HUES64 (cell line): ENCODE measurements around the gene GRAMD2B.

ENCODE experiments used
- H3K27ac ChIP-seq: 2 replicates; pipeline ENCODE4 v1.7.0; 2013; ENCODE audit warnings: low read depth, low read length, inconsistent platforms
- H3K27me3 ChIP-seq: 2 replicates; pipeline ENCODE4 v1.6.1; 2013; ENCODE audit warnings: mild to moderate bottlenecking, low read length; ENCODE audit not compliant: insufficient read depth
- H3K36me3 ChIP-seq: 2 replicates; pipeline ENCODE4 v1.6.1; 2013; ENCODE audit warnings: mild to moderate bottlenecking, low read length; ENCODE audit not compliant: insufficient read depth
- H3K4me1 ChIP-seq: 2 replicates; pipeline ENCODE4 v1.6.1; 2013; ENCODE audit warnings: mild to moderate bottlenecking, low read length, moderate library complexity; ENCODE audit not compliant: insufficient read depth
- H3K4me3 ChIP-seq: 2 replicates; pipeline ENCODE4 v1.5.1; 2013; ENCODE audit warnings: mild to moderate bottlenecking, low read length, moderate library complexity
- H3K9ac ChIP-seq: 2 replicates; pipeline ENCODE4 v1.6.1; 2013; ENCODE audit warnings: mild to moderate bottlenecking, low read depth, low read length
- H3K9me3 ChIP-seq: 2 replicates; pipeline ENCODE4 v1.6.1; 2013; ENCODE audit warnings: low read depth, low read length; ENCODE audit not compliant: insufficient read depth
- WGBS: fragments of 150-250, 120-280 bp; methylation state at CpG from one replicate; pipeline ENCODE4 v1.1.7; 2013; ENCODE audit warnings: missing lambda C conversion rate; 5-methylcytosine and 5-hydroxymethylcytosine counted together

The GRAMD2B gene

GRCh38 chr5:126540631-126541030 is 117.4 kb downstream of the GRAMD2B start:
- no peaks in the 10 kb centered on the region for H3K4me1 ChIP-seq
- H3K27ac ChIP-seq: no peak overlapping the region
- H3K36me3 ChIP-seq: peaks cover 19% of the 10 kb centered on the region
- 96% methylated on average over 5 of the region's 5 CpGs for WGBS
- H3K9ac ChIP-seq: no peak overlapping the region
- no peaks in the 10 kb centered on the region for H3K27me3 ChIP-seq
- H3K4me3 ChIP-seq: no peak overlapping the region
- H3K9me3 ChIP-seq: no peaks in the 10 kb centered on the region

DNA sequence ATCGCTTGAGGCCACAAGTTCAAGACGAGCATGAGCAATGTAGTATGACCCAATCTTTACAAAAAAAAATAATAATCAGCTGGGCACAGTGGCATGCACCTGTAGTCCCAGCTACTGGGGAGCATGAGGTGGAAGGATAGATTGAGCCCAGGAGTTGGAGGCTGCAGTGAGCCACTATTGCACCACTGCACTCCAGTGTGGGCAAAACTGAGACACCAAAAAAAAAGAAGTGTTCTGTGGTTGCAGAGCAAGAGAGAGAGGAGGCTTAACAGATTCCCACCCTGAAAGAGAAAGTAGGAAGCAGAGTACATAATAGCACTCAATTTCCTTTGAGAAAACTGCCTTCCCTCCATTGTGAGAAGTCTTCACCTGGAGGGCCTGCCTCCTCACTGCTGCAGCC is 119.2 kb downstream of the GRAMD2B start:
- peaks cover 36% of the 10 kb centered on the region for H3K36me3 ChIP-seq
- no peak overlapping the region for H3K27ac ChIP-seq
- H3K4me1 ChIP-seq: no peaks in the 10 kb centered on the region
- H3K27me3 ChIP-seq: no peaks in the 10 kb centered on the region
- no peaks in the 10 kb centered on the region for H3K9me3 ChIP-seq
- H3K4me3 ChIP-seq: no peak overlapping the region
- no peak overlapping the region for H3K9ac ChIP-seq
- WGBS: 88% methylated on average over 1 of the region's 2 CpGs

GRCh38 chr5:126543009-126543408 is 119.8 kb downstream of the GRAMD2B start:
- 100% methylated on average over 1 of the region's 1 CpG for WGBS
- peaks cover 42% of the 10 kb centered on the region for H3K36me3 ChIP-seq
- H3K9me3 ChIP-seq: no peaks in the 10 kb centered on the region
- H3K27ac ChIP-seq: no peak overlapping the region
- H3K27me3 ChIP-seq: no peaks in the 10 kb centered on the region
- H3K4me1 ChIP-seq: no peaks in the 10 kb centered on the region
- no peak overlapping the region for H3K4me3 ChIP-seq
- no peak overlapping the region for H3K9ac ChIP-seq

DNA sequence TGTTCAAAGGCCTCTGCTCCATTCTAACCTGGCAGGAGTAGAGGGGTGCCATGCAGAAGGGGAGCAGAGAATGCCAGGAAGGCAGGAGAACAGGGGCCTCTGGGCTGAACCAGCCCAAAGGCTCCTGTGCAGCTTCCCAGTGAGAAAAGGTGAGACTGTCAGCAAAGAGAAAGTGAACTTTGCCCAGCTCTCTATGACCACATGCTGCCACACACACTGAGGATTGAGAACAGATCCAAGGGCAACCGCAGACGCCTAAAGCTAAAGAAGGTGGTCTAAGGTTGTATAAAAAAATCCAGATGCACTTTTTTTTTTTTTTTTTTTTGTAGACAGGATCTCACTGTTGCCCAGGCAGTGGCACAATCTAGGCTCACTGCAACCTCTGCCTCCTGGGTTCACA is 120.5 kb downstream of the GRAMD2B start:
- H3K9ac ChIP-seq: no peak overlapping the region
- no peaks in the 10 kb centered on the region for H3K4me1 ChIP-seq
- H3K27me3 ChIP-seq: no peaks in the 10 kb centered on the region
- WGBS: no CpG with 5 or more reads among the region's 2 CpGs
- no peak overlapping the region for H3K4me3 ChIP-seq
- no peaks in the 10 kb centered on the region for H3K9me3 ChIP-seq
- H3K27ac ChIP-seq: no peak overlapping the region
- peaks cover 48% of the 10 kb centered on the region for H3K36me3 ChIP-seq
